ENCODE data around the gene TBC1D1.

GRCh38 chr4:37976507-37976906, 85.6 kb downstream of the TBC1D1 start:
- no peak for TF ChIP-seq GATA3 (IDR thresholded peaks at IDR 0.05; ENCODE audit: low read depth, low read length)
- no peak for TF ChIP-seq GATA2 (IDR thresholded peaks at IDR 0.05; ENCODE audit: low read depth, low read length)

Measured in SH-SY5Y (cell line).